GM21367 (cell line): Measurements from ENCODE around the gene PDZD7.

Experiments
- ATAC-seq: cut with Tn5 transposase; IDR thresholded peaks from one replicate; pipeline ENCODE4 v1.9.1; 2021; ENCODE audit not compliant: unreplicated experiment

The PDZD7 gene

GRCh38 chr10:101031128-101031795 lies at the start of gene PDZD7, which contains the start of gene SFXN3:
Gene PDZD7, minus strand, starts transcription at chr10:101031129. Its CDS starts 910 bp downstream, at chr10:101030219.
Gene SFXN3, plus strand, starts transcription at chr10:101031234. Its CDS starts 3,461 bp downstream, at chr10:101034695.
- peak; percentile 84 for ATAC-seq

- no peak for ATAC-seq
These were observed 48.9 kb upstream of the PDZD7 start for GRCh38 chr10:101079874-101080273.

- ATAC-seq = no peak
These were observed 45.7 kb upstream of the PDZD7 start for GRCh38 chr10:101076630-101077029.

GRCh38 chr10:101075775-101076174 lies 44.8 kb upstream of the PDZD7 start:
- ATAC-seq = no peak

- ATAC-seq = no peak
These were observed 42.7 kb upstream of the PDZD7 start for GRCh38 chr10:101073631-101074030.

GRCh38 chr10:101072923-101073322 lies 42.0 kb upstream of the PDZD7 start:
- ATAC-seq = no peak

GRCh38 chr10:101071885-101072433 lies 41.0 kb upstream of the PDZD7 start:
- ATAC-seq = no peak

GRCh38 chr10:101071267-101071884 lies 40.4 kb upstream of the PDZD7 start:
- ATAC-seq = no peak

GRCh38 chr10:101070098-101070497 lies 39.2 kb upstream of the PDZD7 start:
- ATAC-seq = no peak

- ATAC-seq = no peak
These were observed 38.5 kb upstream of the PDZD7 start for GRCh38 chr10:101069441-101069840.

GRCh38 chr10:101067356-101068083 lies 36.6 kb upstream of the PDZD7 start:
- no peak for ATAC-seq

- ATAC-seq = no peak
These were observed 36.0 kb upstream of the PDZD7 start for GRCh38 chr10:101066896-101067355.

- ATAC-seq = no peak
These were observed 35.4 kb upstream of the PDZD7 start for GRCh38 chr10:101066146-101066895.

- no peak for ATAC-seq
These were observed 34.7 kb upstream of the PDZD7 start for GRCh38 chr10:101065481-101066145.

GRCh38 chr10:101064415-101065030 lies 33.6 kb upstream of the PDZD7 start:
- no peak for ATAC-seq

- ATAC-seq = no peak
These were observed 32.9 kb upstream of the PDZD7 start for GRCh38 chr10:101063548-101064414.

- no peak for ATAC-seq
These were observed 32.2 kb upstream of the PDZD7 start for GRCh38 chr10:101063050-101063525.

GRCh38 chr10:101062232-101063049 lies 31.5 kb upstream of the PDZD7 start:
- no peak for ATAC-seq
